ENCODE results near the gene AMY2A.
"Not testable (repeated sequence)": the region's sequence is repeated elsewhere in the genome, so short reads cannot be mapped to it uniquely, and the experiment has no call there.

AMY2A gene

GRCh38 chr1:103616994-103617477 lies at the start of gene AMY2A:
Gene AMY2A, plus strand, starts transcription at chr1:103617427. Its CDS starts 14 bp downstream, at chr1:103617441.
- not testable (repeated sequence) for H3K27me3 Mint-ChIP-seq (ENCODE audit: low read depth); H3K36me3 Mint-ChIP-seq (ENCODE audit: low read depth); H3K4me1 Mint-ChIP-seq (ENCODE audit: low read depth); H3K27ac Mint-ChIP-seq; H3K4me3 Mint-ChIP-seq; H3K9me3 Mint-ChIP-seq

GRCh38 chr1:103569493-103569892 lies 47.7 kb upstream of the AMY2A start:
- Mint-ChIP-seq H3K27me3 (ENCODE audit: low read depth) (no peaks in the 10 kb centered on the region), H3K4me1 (ENCODE audit: low read depth) (no peaks in the 10 kb centered on the region), H3K36me3 (ENCODE audit: low read depth) (no peaks in the 10 kb centered on the region), H3K27ac (no peak overlapping the region), H3K4me3 (no peak overlapping the region), H3K9me3 (no peaks in the 10 kb centered on the region)

DNA sequence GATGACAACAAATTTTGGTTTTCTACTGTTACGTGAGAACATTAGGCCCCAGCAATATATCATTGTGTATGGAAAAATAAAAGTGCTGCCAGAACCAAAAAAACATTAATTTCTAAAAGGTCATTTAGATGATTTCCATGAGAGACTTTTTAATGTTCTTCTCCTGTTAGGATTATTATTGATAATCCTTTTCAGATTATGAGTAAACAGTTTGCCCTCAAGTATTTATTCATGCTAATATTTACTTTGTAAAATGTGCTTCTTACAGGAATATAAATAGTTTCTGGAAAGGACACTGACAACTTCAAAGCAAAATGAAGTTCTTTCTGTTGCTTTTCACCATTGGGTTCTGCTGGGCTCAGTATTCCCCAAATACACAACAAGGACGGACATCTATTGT lies 45.9 kb upstream of the AMY2A start, which contains the start of gene AMY2B:
AMY2B (plus strand) TSS at position 301 of the 400 bp plus-strand sequence; CDS start at position 315, 14 bp downstream.
- not testable (repeated sequence) for H3K4me3 Mint-ChIP-seq; H3K27me3 Mint-ChIP-seq (ENCODE audit: low read depth); H3K27ac Mint-ChIP-seq; H3K9me3 Mint-ChIP-seq; H3K36me3 Mint-ChIP-seq (ENCODE audit: low read depth); H3K4me1 Mint-ChIP-seq (ENCODE audit: low read depth)

DNA sequence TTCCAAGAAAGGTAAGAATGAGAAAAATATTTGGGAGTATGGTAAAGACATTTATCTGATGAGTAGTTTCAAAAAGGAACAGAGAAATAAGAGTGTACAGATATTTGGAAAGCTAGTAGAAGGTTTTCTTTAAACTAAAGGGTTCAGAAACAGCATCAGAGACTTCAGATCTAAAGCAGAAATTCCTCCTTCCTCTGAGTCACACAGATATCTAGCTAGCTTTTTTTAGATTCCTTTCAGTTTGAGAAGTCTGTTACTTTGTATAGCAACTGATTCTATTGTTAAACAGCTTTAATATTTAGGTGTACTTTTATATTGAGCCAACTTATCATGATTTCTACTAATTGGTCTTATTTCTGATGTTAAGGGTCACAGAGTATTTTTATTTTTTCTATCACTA lies 41.2 kb upstream of the AMY2A start:
- no peaks in the 10 kb centered on the region for H3K9me3 Mint-ChIP-seq
- H3K27ac Mint-ChIP-seq, result no peak overlapping the region
- no peak overlapping the region for H3K4me3 Mint-ChIP-seq

DNA sequence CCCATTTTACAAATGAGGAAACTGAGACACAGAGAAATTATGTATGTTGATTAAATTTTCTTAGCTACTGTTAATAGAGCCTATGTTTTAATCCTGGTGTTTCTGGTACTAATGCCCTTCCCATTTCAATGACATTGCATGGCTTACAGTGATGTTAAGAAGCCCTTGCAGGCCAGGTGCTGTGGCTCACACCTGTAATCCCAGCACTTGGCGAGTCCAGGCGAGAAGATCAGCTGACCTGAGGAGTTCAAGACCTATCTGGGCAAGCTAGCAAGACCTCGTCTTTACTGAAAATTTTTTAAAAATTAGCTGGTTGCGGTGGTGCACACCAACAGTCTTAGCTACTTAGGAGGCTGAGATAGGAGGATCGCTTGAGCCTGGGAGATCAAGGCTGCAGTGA lies 40.4 kb upstream of the AMY2A start:
- H3K4me1 Mint-ChIP-seq (ENCODE audit: low read depth); H3K27ac Mint-ChIP-seq; H3K4me3 Mint-ChIP-seq; H3K9me3 Mint-ChIP-seq; H3K36me3 Mint-ChIP-seq (ENCODE audit: low read depth); H3K27me3 Mint-ChIP-seq (ENCODE audit: low read depth): not testable (repeated sequence)

More for the DNA sequence above, 41.2 kb upstream of the AMY2A start:
- H3K4me1 Mint-ChIP-seq (ENCODE audit: low read depth), result no peaks in the 10 kb centered on the region
- H3K36me3 Mint-ChIP-seq (ENCODE audit: low read depth), result no peaks in the 10 kb centered on the region
- H3K27me3 Mint-ChIP-seq (ENCODE audit: low read depth), result no peaks in the 10 kb centered on the region

GRCh38 chr1:103582464-103582863 lies 34.8 kb upstream of the AMY2A start:
- Mint-ChIP-seq H3K9me3 (no peaks in the 10 kb centered on the region), H3K4me1 (ENCODE audit: low read depth) (no peaks in the 10 kb centered on the region), H3K27me3 (ENCODE audit: low read depth) (no peaks in the 10 kb centered on the region), H3K36me3 (ENCODE audit: low read depth) (no peaks in the 10 kb centered on the region), H3K27ac (no peak overlapping the region), H3K4me3 (no peak overlapping the region)

- H3K36me3 Mint-ChIP-seq (ENCODE audit: low read depth), result no peaks in the 10 kb centered on the region
- H3K4me3 Mint-ChIP-seq, result no peak overlapping the region
- H3K27ac Mint-ChIP-seq, result no peak overlapping the region
- no peaks in the 10 kb centered on the region for H3K4me1 Mint-ChIP-seq (ENCODE audit: low read depth)
- peaks cover 3% of the 10 kb centered on the region for H3K9me3 Mint-ChIP-seq
- no peaks in the 10 kb centered on the region for H3K27me3 Mint-ChIP-seq (ENCODE audit: low read depth)
Measured at GRCh38 chr1:103583887-103584286, 33.3 kb upstream of the AMY2A start.

DNA sequence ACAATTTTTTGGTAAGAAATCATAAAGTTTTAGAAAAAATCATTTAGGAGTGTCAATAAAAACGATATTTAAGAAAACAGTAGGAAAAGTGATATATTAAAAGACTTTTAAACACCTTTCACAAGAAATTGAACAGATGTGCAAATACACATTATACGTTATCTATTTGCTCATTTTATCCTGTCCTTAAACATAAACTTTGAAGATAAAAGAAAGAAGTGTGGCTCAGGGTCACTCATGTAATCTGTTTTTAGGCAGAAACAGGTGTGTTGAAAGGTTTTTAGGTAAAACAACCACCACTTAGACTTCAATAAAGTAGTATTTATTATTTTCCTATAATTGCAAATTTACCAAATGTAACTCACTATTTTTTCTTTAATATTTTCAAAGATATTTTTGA lies 32.7 kb upstream of the AMY2A start:
- no peak overlapping the region for H3K4me3 Mint-ChIP-seq
- H3K9me3 Mint-ChIP-seq, result peaks cover 7% of the 10 kb centered on the region
- H3K36me3 Mint-ChIP-seq (ENCODE audit: low read depth), result no peaks in the 10 kb centered on the region
- H3K27me3 Mint-ChIP-seq (ENCODE audit: low read depth), result no peaks in the 10 kb centered on the region
- H3K4me1 Mint-ChIP-seq (ENCODE audit: low read depth), result no peaks in the 10 kb centered on the region
- H3K27ac Mint-ChIP-seq, result no peak overlapping the region

GRCh38 chr1:103602740-103603139 lies 14.5 kb upstream of the AMY2A start:
- not testable (repeated sequence) for H3K4me1 Mint-ChIP-seq (ENCODE audit: low read depth); H3K4me3 Mint-ChIP-seq; H3K9me3 Mint-ChIP-seq; H3K27ac Mint-ChIP-seq; H3K36me3 Mint-ChIP-seq (ENCODE audit: low read depth); H3K27me3 Mint-ChIP-seq (ENCODE audit: low read depth)

- Mint-ChIP-seq H3K4me1 (ENCODE audit: low read depth) (no peaks in the 10 kb centered on the region), H3K4me3 (no peak overlapping the region), H3K27me3 (ENCODE audit: low read depth) (no peaks in the 10 kb centered on the region)
Measured at GRCh38 chr1:103616362-103616761, 865 bp upstream of the AMY2A start.

DNA sequence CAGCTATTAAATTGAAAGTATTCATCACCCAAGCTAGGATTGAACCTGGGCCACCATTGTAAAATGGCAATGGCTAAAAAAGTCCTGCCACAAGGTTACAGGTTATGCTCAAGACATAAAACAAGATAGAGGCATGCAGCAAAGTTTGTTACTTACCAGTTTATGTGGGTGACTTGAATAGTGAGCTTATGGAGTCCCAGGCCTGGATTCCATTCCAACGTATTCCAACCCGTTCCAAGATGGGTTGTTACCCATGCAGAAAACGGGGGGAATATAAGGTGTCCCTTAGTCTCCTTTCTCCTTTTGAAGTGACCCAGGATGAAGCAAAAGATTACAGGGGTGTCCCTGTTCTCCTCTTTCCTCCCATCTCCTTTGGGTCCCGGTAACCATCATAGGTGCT lies 10.2 kb downstream of the AMY2A start:
- not testable (repeated sequence) for H3K36me3 Mint-ChIP-seq (ENCODE audit: low read depth); H3K4me1 Mint-ChIP-seq (ENCODE audit: low read depth); H3K9me3 Mint-ChIP-seq; H3K27me3 Mint-ChIP-seq (ENCODE audit: low read depth); H3K4me3 Mint-ChIP-seq; H3K27ac Mint-ChIP-seq

More at GRCh38 chr1:103616362-103616761, 865 bp upstream of the AMY2A start:
- H3K9me3 Mint-ChIP-seq, result no peaks in the 10 kb centered on the region
- no peaks in the 10 kb centered on the region for H3K36me3 Mint-ChIP-seq (ENCODE audit: low read depth)
- no peak overlapping the region for H3K27ac Mint-ChIP-seq

DNA sequence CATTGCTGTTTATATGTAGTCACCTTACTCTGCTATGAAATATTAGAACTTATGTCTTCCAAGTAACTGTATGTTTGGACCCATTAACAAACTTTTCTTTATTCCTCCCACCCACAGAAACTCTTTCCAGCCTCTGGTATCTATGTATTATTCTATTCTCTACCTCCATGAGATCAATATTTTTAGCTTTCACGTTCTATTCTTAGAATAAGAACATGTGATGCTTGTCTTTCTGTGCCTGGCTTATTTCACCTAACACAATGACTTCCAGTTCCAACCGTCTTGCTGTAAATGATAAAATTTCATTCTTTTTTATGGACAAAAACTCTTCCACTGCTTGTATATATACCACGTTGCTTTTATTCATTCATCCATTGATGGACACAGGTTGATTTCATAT lies 24.0 kb downstream of the AMY2A start:
- not testable (repeated sequence) for H3K4me3 Mint-ChIP-seq; H3K9me3 Mint-ChIP-seq; H3K36me3 Mint-ChIP-seq (ENCODE audit: low read depth); H3K27me3 Mint-ChIP-seq (ENCODE audit: low read depth); H3K4me1 Mint-ChIP-seq (ENCODE audit: low read depth); H3K27ac Mint-ChIP-seq

DNA sequence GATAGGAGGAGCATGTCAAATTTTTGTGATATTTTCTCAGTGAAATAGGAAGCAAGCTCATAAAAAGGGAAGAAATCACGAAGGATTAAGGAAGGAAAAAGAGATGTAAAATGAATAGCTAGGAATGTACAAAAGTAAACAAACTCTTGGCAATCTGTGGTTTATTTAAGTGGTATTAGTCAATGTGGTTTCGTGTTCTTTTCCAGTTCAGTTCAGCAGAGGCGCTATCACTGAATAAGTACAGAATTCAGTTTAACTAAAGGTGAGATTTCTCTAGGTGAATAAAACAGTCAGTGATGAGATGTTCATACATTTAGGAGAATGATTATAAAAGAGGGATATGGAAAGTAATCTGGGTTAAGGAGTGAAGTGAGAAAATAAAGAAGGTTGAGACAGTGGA lies 26.7 kb downstream of the AMY2A start:
- not testable (repeated sequence) for H3K4me1 Mint-ChIP-seq (ENCODE audit: low read depth)

GRCh38 chr1:103650305-103650704 lies 33.1 kb downstream of the AMY2A start:
- H3K27ac Mint-ChIP-seq; H3K36me3 Mint-ChIP-seq (ENCODE audit: low read depth); H3K9me3 Mint-ChIP-seq; H3K4me1 Mint-ChIP-seq (ENCODE audit: low read depth); H3K27me3 Mint-ChIP-seq (ENCODE audit: low read depth); H3K4me3 Mint-ChIP-seq: not testable (repeated sequence)

More for the DNA sequence above, 26.7 kb downstream of the AMY2A start:
- not testable (repeated sequence) for H3K27ac Mint-ChIP-seq; H3K4me3 Mint-ChIP-seq; H3K27me3 Mint-ChIP-seq (ENCODE audit: low read depth); H3K9me3 Mint-ChIP-seq; H3K36me3 Mint-ChIP-seq (ENCODE audit: low read depth)

GRCh38 chr1:103650889-103651288 lies 33.7 kb downstream of the AMY2A start:
- H3K27me3 Mint-ChIP-seq (ENCODE audit: low read depth); H3K36me3 Mint-ChIP-seq (ENCODE audit: low read depth); H3K9me3 Mint-ChIP-seq; H3K4me1 Mint-ChIP-seq (ENCODE audit: low read depth); H3K4me3 Mint-ChIP-seq; H3K27ac Mint-ChIP-seq: not testable (repeated sequence)

- H3K9me3 Mint-ChIP-seq; H3K4me3 Mint-ChIP-seq; H3K4me1 Mint-ChIP-seq (ENCODE audit: low read depth); H3K36me3 Mint-ChIP-seq (ENCODE audit: low read depth); H3K27me3 Mint-ChIP-seq (ENCODE audit: low read depth); H3K27ac Mint-ChIP-seq: not testable (repeated sequence)
Measured at GRCh38 chr1:103654133-103654532, 36.9 kb downstream of the AMY2A start.
